HepG2 (cell line): Measurements from ENCODE around the gene RIPOR3. TPM values are rescaled to one million over a fixed set of nuclear protein-coding genes. Genes with fewer than 3 reads are reported as not detected.
A peak's percentile ranks its signal among the peaks of the same experiment; 100 is the strongest.

ENCODE experiments used
- CEBPG ChIP-seq: IDR thresholded peaks from 2 replicates; pipeline ENCODE4 v1.6.1; 2016
- CSRNP1 ChIP-seq: sonication (generic); formaldehyde crosslinking; IDR thresholded peaks from 2 replicates; pipeline ENCODE4 v1.8.1; 2023; ENCODE audit warnings: mild to moderate bottlenecking, missing genetic modification reagents
- E2F1 ChIP-seq: sonication (generic); formaldehyde crosslinking; IDR thresholded peaks from 2 replicates; pipeline ENCODE4 v1.5.0; 2020; ENCODE audit warnings: missing genetic modification reagents
- FOXP4 ChIP-seq: sonication (generic); formaldehyde crosslinking; IDR thresholded peaks from 2 replicates; pipeline ENCODE4 v1.4.0; 2020; ENCODE audit warnings: missing genetic modification reagents
- IRF9 ChIP-seq: sonication (generic); formaldehyde crosslinking; IDR thresholded peaks from 2 replicates; pipeline ENCODE4 v1.8.0; 2022; ENCODE audit warnings: missing genetic modification reagents, mild to moderate bottlenecking, borderline replicate concordance
- ISL2 ChIP-seq: sonication (generic); formaldehyde crosslinking; IDR thresholded peaks from 2 replicates; pipeline ENCODE4 v1.5.0; 2020; ENCODE audit warnings: missing genetic modification reagents
- NONO ChIP-seq, 2 experiments: fragments of 450-650 bp in 1 of 2; sonication (generic) in 1 of 2; formaldehyde crosslinking in 1 of 2; IDR thresholded peaks in 1 of 2; conservative IDR thresholded peaks in 1 of 2; 2 replicates each; pipeline versions ENCODE4 v1.6.1 to v1.8.0; 2017 to 2022; ENCODE audit warnings: mild to moderate bottlenecking in 1 of 2, missing genetic modification reagents in 1 of 2, moderate library complexity in 1 of 2
- NR2F6 ChIP-seq, 2 experiments: IDR thresholded peaks; 2 replicates each; pipeline ENCODE4 v1.6.1; 2016; ENCODE audit warnings: antibody characterized with exemption in 1 of 2, mild to moderate bottlenecking in 1 of 2
- REPIN1 ChIP-seq: sonication (generic); formaldehyde crosslinking; IDR thresholded peaks from 2 replicates; pipeline ENCODE4 v1.8.0; 2022; ENCODE audit warnings: missing genetic modification reagents, low read depth, mild to moderate bottlenecking, borderline replicate concordance
- SAFB2 ChIP-seq: sonication (generic); formaldehyde crosslinking; IDR thresholded peaks from 2 replicates; pipeline ENCODE4 v1.5.1; 2020; ENCODE audit warnings: missing genetic modification reagents, low read depth, mild to moderate bottlenecking, borderline replicate concordance
- SP140L ChIP-seq: sonication (generic); formaldehyde crosslinking; IDR thresholded peaks from 2 replicates; pipeline ENCODE4 v1.4.0; 2020; ENCODE audit warnings: missing genetic modification reagents, borderline replicate concordance
- TCF12 ChIP-seq, 2 experiments: fragments of 450-650 bp in 1 of 2; sonication (generic) in 1 of 2; formaldehyde crosslinking in 1 of 2; IDR thresholded peaks; 2 replicates each; pipeline versions ENCODE4 v1.6.1 to v1.8.0; 2017 to 2022; ENCODE audit warnings: antibody characterized with exemption in 1 of 2, mild to moderate bottlenecking in 1 of 2, missing genetic modification reagents in 1 of 2, moderate library complexity in 1 of 2
- THRA ChIP-seq: sonication (generic); formaldehyde crosslinking; IDR thresholded peaks from 2 replicates; pipeline ENCODE4 v1.4.0; 2020; ENCODE audit warnings: missing genetic modification reagents, borderline replicate concordance
- TOE1 ChIP-seq: sonication (generic); formaldehyde crosslinking; IDR thresholded peaks from 2 replicates; pipeline ENCODE4 v1.4.0; 2020; ENCODE audit warnings: mild to moderate bottlenecking, missing genetic modification reagents
- ZC3H4 ChIP-seq: sonication (generic); formaldehyde crosslinking; IDR thresholded peaks from 2 replicates; pipeline ENCODE4 v1.4.0; 2020; ENCODE audit warnings: missing genetic modification reagents, borderline replicate concordance
- ZNF17 ChIP-seq: sonication (generic); formaldehyde crosslinking; IDR thresholded peaks from 2 replicates; pipeline ENCODE4 v1.5.0; 2020; ENCODE audit warnings: mild to moderate bottlenecking, missing genetic modification reagents
- ZNF343 ChIP-seq: sonication (generic); formaldehyde crosslinking; IDR thresholded peaks from 2 replicates; pipeline ENCODE4 v1.4.0; 2020; ENCODE audit warnings: mild to moderate bottlenecking, missing genetic modification reagents
- ZNF354B ChIP-seq: sonication (generic); formaldehyde crosslinking; IDR thresholded peaks from 2 replicates; pipeline ENCODE4 v1.8.0; 2022; ENCODE audit warnings: mild to moderate bottlenecking, missing genetic modification reagents
- ZNF777 ChIP-seq: sonication (generic); formaldehyde crosslinking; IDR thresholded peaks from 2 replicates; pipeline ENCODE4 v1.4.0; 2020; ENCODE audit warnings: missing genetic modification reagents
- ZNF850 ChIP-seq: sonication (generic); formaldehyde crosslinking; conservative IDR thresholded peaks from 2 replicates; pipeline ENCODE4 v1.9.0; 2021; ENCODE audit warnings: mild to moderate bottlenecking, missing genetic modification reagents
- ZSCAN30 ChIP-seq: sonication (generic); formaldehyde crosslinking; IDR thresholded peaks from 2 replicates; pipeline ENCODE4 v1.5.0; 2020; ENCODE audit warnings: mild to moderate bottlenecking, missing genetic modification reagents
- ZZZ3 ChIP-seq: sonication (generic); formaldehyde crosslinking; IDR thresholded peaks from 2 replicates; pipeline ENCODE4 v1.4.0; 2020; ENCODE audit warnings: missing genetic modification reagents, mild to moderate bottlenecking, borderline replicate concordance
- polyA plus RNA-seq, 8 experiments: library from polyadenylated mRNA; depleted of rRNA in 3 of 8; stranded (reverse) in 7 of 8; unstranded in 1 of 8; fragments of >200 nt; fragmentation: Illumina TruSeq in 4 of 8; extraction: Trizol in 4 of 8; gene quantifications; 2 replicates each; pipeline versions ENCODE4 v1.2.1 to v1.2.3, GENCODE V29; 2011 to 2016; ENCODE audit warnings: low read depth in 4 of 8, missing spikeins in 1 of 8, mixed read lengths in 1 of 8; ENCODE audit not compliant: insufficient read depth in 1 of 8
- total RNA-seq, 5 experiments: library from RNA; depleted of rRNA; stranded (reverse); fragments of >200 nt; fragmentation: Illumina TruSeq; extraction: Trizol; gene quantifications; 2 replicates each; pipeline ENCODE4 v1.2.3, GENCODE V29; 2016; ENCODE audit warnings: low read depth in 1 of 5

Gene RIPOR3
- total and polyA plus RNA-seq, 2 of the 13 experiments (the other 11 are each of a cell fraction or from before 2014, with no cell fraction given): 0.18 TPM; not detected in 1

GRCh38 chr20:50673466-50674137, 17.7 kb downstream of the RIPOR3 start (continued):
- TF ChIP-seq ZZZ3 (no peak), CSRNP1 (CRISPR knock-in tag) (no peak), ZNF850 (CRISPR knock-in tag) (no peak), ZNF354B (CRISPR knock-in tag) (no peak), TCF12 (IDR thresholded peaks at IDR 0.05) (no peak), TCF12 (CRISPR knock-in tag; IDR thresholded peaks at IDR 0.05) (0 out of 2 replicates have a peak, but pooled peaks have one; percentile 13), E2F1 (CRISPR knock-in tag) (no peak), FOXP4 (peak; percentile 21; the same call in 1 of the 2 replicates), IRF9 (CRISPR knock-in tag) (no peak), ISL2 (no peak), ZC3H4 (CRISPR knock-in tag) (no peak), ZNF343 (CRISPR knock-in tag) (no peak), SAFB2 (no peak), ZSCAN30 (CRISPR knock-in tag) (no peak), TOE1 (CRISPR knock-in tag) (no peak), SP140L (CRISPR knock-in tag) (no peak), THRA (CRISPR knock-in tag) (no peak), NONO (IDR thresholded peaks at IDR 0.05) (no peak), NONO (CRISPR knock-in tag; conservative IDR thresholded peaks at IDR 0.05) (no peak), ZNF777 (no peak), NR2F6 (IDR thresholded peaks at IDR 0.05) (no peak), NR2F6 (CRISPR knock-in tag; IDR thresholded peaks at IDR 0.05) (peak; percentile 22; the same call in 1 of the 2 replicates), ZNF17 (CRISPR knock-in tag) (no peak), CEBPG (no peak), REPIN1 (CRISPR knock-in tag) (0 out of 2 replicates have a peak, but pooled peaks have one; percentile 33)
